Testis (tissue), 2 donors: ENCODE results near the gene XRCC2.

ENCODE experiments used
- CTCF ChIP-seq, 3 experiments: fragments of 450-650 bp in 2 of 3; fragments of 200-600 bp in 1 of 3; sonication (generic) in 1 of 3; IDR thresholded peaks; one replicate each; pipeline ENCODE4 v1.5.1; 2016 to 2019; ENCODE audit warnings: antibody characterized with exemption in 3 of 3, mild to moderate bottlenecking in 2 of 3, moderate library complexity in 1 of 3
- POLR2A ChIP-seq: fragments of 450-650 bp; IDR thresholded peaks from one replicate; pipeline ENCODE4 v1.6.1; 2017; ENCODE audit warnings: antibody characterized with exemption, mild to moderate bottlenecking, moderate library complexity

DNA sequence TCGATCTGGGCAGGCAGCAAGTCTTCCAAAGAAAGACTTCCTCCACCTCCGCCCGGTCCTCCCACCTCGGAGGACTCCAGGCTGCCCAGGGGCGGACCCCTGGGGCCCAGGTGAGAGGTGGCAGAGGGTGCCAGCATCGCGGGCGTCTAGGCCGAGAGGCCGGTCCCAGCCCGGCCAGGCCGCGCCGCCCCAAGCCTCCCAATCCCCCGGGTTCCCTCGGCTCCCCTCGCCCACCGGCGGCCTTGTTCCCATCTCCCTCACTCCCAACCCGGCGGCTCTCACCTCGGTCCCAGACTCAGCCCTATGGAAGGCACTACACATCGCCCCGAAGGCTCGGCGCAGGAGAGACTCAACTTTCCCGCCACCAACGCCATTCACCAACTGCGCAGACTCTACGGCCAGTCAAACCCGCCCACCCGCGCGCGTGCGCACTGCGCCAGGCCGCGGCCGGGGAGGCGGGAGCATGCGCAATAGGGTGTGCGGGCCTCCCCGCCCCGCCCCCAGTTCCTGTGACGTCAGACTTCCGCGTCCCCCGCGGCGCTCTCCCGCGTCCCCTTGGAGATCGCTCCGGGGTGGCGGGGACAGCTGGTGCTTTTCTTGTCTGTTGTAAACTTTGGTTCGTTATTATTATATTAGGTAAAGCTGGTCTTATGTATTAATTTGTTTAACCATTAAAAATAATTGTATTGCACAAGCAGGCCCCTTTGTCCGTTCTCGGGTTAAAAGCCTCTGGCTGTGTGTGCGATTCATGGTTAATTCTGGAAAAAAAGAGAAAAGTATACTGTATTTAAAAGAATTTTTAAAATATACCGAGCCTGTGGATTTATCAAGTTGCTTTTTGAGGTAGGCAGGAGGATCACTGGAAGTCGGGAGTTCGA is at the start of gene XRCC2:
- TF ChIP-seq POLR2A: no peak
- peak in 1 of 3 experiments; percentile 24 for TF ChIP-seq CTCF (IDR thresholded peaks at IDR 0.05)
